PC-3 (cell line): Measurements from ENCODE around the gene SNX8.

Experiments
- EZH2 ChIP-seq: fragments of 300-600 bp; sonication (generic); IDR thresholded peaks from one replicate; pipeline ENCODE4 v1.6.1; 2017; ENCODE audit warnings: antibody characterized with exemption, mild to moderate bottlenecking, low read length; ENCODE audit not compliant: unreplicated experiment
- EZH2phosphoT487 ChIP-seq: fragments of 300-600 bp; sonication (generic); IDR thresholded peaks from 2 replicates; pipeline ENCODE4 v1.6.1; 2018; ENCODE audit warnings: mild to moderate bottlenecking, antibody characterized with exemption, low read length, borderline replicate concordance
- TF ChIP-seq, protein P1 (sequence below): fragments of 300-600 bp; sonication (generic); conservative IDR thresholded peaks from 2 replicates; pipeline ENCODE4 v1.5.1; 2017; ENCODE audit warnings: antibody characterized with exemption, low read depth, mild to moderate bottlenecking, low read length

DNA sequence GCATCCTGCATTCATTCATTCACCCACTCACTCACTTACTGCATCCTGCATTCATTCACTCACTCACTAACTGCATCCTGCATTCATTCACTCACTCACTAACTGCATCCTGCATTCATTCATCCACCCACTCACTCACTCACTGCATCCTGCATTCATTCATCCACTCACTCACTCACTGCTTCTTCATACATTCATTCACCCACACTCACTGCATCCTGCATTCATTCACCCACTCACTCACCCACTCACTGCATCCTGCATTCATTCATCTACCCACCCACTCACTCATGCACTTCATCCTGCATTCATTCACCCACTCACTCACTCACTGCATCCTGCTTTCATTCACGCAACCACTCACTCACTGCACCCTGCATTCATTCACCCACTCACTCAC is 1.5 kb upstream of the SNX8 start:
- TF ChIP-seq, protein P1, sequence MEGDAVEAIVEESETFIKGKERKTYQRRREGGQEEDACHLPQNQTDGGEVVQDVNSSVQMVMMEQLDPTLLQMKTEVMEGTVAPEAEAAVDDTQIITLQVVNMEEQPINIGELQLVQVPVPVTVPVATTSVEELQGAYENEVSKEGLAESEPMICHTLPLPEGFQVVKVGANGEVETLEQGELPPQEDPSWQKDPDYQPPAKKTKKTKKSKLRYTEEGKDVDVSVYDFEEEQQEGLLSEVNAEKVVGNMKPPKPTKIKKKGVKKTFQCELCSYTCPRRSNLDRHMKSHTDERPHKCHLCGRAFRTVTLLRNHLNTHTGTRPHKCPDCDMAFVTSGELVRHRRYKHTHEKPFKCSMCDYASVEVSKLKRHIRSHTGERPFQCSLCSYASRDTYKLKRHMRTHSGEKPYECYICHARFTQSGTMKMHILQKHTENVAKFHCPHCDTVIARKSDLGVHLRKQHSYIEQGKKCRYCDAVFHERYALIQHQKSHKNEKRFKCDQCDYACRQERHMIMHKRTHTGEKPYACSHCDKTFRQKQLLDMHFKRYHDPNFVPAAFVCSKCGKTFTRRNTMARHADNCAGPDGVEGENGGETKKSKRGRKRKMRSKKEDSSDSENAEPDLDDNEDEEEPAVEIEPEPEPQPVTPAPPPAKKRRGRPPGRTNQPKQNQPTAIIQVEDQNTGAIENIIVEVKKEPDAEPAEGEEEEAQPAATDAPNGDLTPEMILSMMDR = no peak
- TF ChIP-seq EZH2 (no peak), EZH2phosphoT487 (no peak)
